ENCODE results near the gene NHLRC2. TPM values are rescaled to one million over a fixed set of nuclear protein-coding genes. Genes with fewer than 3 reads are reported as not detected.
"Not testable (repeated sequence)": the region's sequence is repeated elsewhere in the genome, so short reads cannot be mapped to it uniquely, and the experiment has no call there.

Gene NHLRC2
- total and polyA plus RNA-seq, 10 of the 15 experiments (the other 5 are each of a cell fraction or from before 2014, with no cell fraction given): 1.9 to 31.3 (median 15.9) TPM

- intact Hi-C loops (cut with micrococcal nuclease; ENCODE audit: unreplicated experiment) (no loop called here), in situ Hi-C loops (cut with MboI) (no loop called here)
- no peak for FAIRE-seq
- WGBS (ENCODE audit: insufficient coverage, insufficient replicate concordance, low lambda C conversion rate, missing lambda C conversion rate): 75% methylated on average over 4 of the region's 4 CpGs
- Histone ChIP-seq H3K4me3 (no peak overlapping the region), H3K79me2 (ENCODE audit: control insufficient read depth, insufficient read depth, low read length) (no peaks in the 10 kb centered on the region), H3K9ac (ENCODE audit: control insufficient read depth, insufficient read depth, low read length) (no peak overlapping the region), H3K27ac (ENCODE audit: control insufficient read depth, insufficient read depth) (no peak overlapping the region), H3K4me2 (ENCODE audit: control insufficient read depth, insufficient read depth) (no peak overlapping the region), H2AFZ (ENCODE audit: control insufficient read depth, low read depth, low read length) (no peak overlapping the region), H3K36me3 (ENCODE audit: control insufficient read depth in 2 of 2, insufficient read depth in 2 of 2, low read length in 1 of 2) (no peaks in the 10 kb centered on the region), H3K9me3 (replicated peaks; ENCODE audit: control insufficient read depth, insufficient read depth, low read length) (peaks cover 4% of the 10 kb centered on the region; the same call in 2 of the 3 replicates), H3K27me3 (replicated peaks in 1 of 2; ENCODE audit: control insufficient read depth in 2 of 2, insufficient read depth in 2 of 2, low read length in 1 of 2) (no peaks in the 10 kb centered on the region), H4K20me1 (ENCODE audit: control insufficient read depth, insufficient read depth) (no peaks in the 10 kb centered on the region), H3K4me1 (ENCODE audit: control insufficient read depth, insufficient read depth, low read length) (no peaks in the 10 kb centered on the region)
- ChIA-PET RAD21 (ENCODE audit: unreplicated experiment) (no interaction called here), SMC1A (ENCODE audit: uncharacterized antibody, unreplicated experiment) (no interaction called here), CTCF (no interaction called here), POLR2A (no interaction called here)
- TF ChIP-seq ZZZ3 (IDR thresholded peaks at IDR 0.05; ENCODE audit: control insufficient read depth, insufficient read length, low read depth): no peak
- TF ChIP-seq BHLHE40 (IDR thresholded peaks at IDR 0.05; ENCODE audit: borderline replicate concordance in 1 of 2, low read depth in 2 of 2, low read length in 1 of 2): no peak
- TF ChIP-seq RELB (IDR thresholded peaks at IDR 0.05; ENCODE audit: low read depth): no peak
- TF ChIP-seq CHD4 (IDR thresholded peaks at IDR 0.05): no peak
- TF ChIP-seq BRCA1 (IDR thresholded peaks at IDR 0.05; ENCODE audit: low read depth, low read length): no peak
- TF ChIP-seq MTA3 (IDR thresholded peaks at IDR 0.05; ENCODE audit: borderline replicate concordance, low read length): no peak
- no peak for TF ChIP-seq RELA (IDR thresholded peaks at IDR 0.05; ENCODE audit: borderline replicate concordance, partially characterized antibody)
- no peak for TF ChIP-seq CTCF (IDR thresholded peaks at IDR 0.05 in 2 of 3, conservative IDR thresholded peaks at IDR 0.05 in 1 of 3; ENCODE audit: control insufficient read depth in 2 of 3, extremely low read depth in 1 of 3, insufficient read depth in 1 of 3, low read depth in 3 of 3, low read length in 3 of 3)
- TF ChIP-seq HDGF (IDR thresholded peaks at IDR 0.05): no peak
- no peak for TF ChIP-seq TCF12 (IDR thresholded peaks at IDR 0.05; ENCODE audit: low read depth, low read length)
- TF ChIP-seq ZNF384 (IDR thresholded peaks at IDR 0.05; ENCODE audit: borderline replicate concordance, low read depth, low read length): no peak
- no peak for DNase-seq (ENCODE audit: low read depth, low spot score)
- no TSS peak for BruUV-seq (replicated peaks)
- no peak for ATAC-seq
Observed at GRCh38 chr10:113941140-113941539, 86.7 kb downstream of the NHLRC2 start.

GRCh38 chr10:113943196-113943595 lies 88.7 kb downstream of the NHLRC2 start:
- H3K4me3 ChIP-seq; H3K79me2 ChIP-seq (ENCODE audit: control insufficient read depth, insufficient read depth, low read length); H3K27me3 ChIP-seq (replicated peaks in 1 of 2; ENCODE audit: control insufficient read depth in 2 of 2, insufficient read depth in 2 of 2, low read length in 1 of 2); DNase-seq (ENCODE audit: low read depth, low spot score); POLR2A ChIA-PET; H3K9me3 ChIP-seq (replicated peaks; ENCODE audit: control insufficient read depth, insufficient read depth, low read length); H3K36me3 ChIP-seq (ENCODE audit: control insufficient read depth in 2 of 2, insufficient read depth in 2 of 2, low read length in 1 of 2); RAD21 ChIA-PET (ENCODE audit: unreplicated experiment); ATAC-seq; H4K20me1 ChIP-seq (ENCODE audit: control insufficient read depth, insufficient read depth); H3K9ac ChIP-seq (ENCODE audit: control insufficient read depth, insufficient read depth, low read length); in situ Hi-C loops (cut with MboI); intact Hi-C loops (cut with micrococcal nuclease; ENCODE audit: unreplicated experiment); H3K27ac ChIP-seq (ENCODE audit: control insufficient read depth, insufficient read depth); FAIRE-seq; H3K4me2 ChIP-seq (ENCODE audit: control insufficient read depth, insufficient read depth); H3K4me1 ChIP-seq (ENCODE audit: control insufficient read depth, insufficient read depth, low read length); CTCF ChIA-PET; H2AFZ ChIP-seq (ENCODE audit: control insufficient read depth, low read depth, low read length); BruUV-seq (replicated peaks); SMC1A ChIA-PET (ENCODE audit: uncharacterized antibody, unreplicated experiment): not testable (repeated sequence)
- WGBS (ENCODE audit: insufficient coverage, insufficient replicate concordance, low lambda C conversion rate, missing lambda C conversion rate): 63% methylated on average over 7 of the region's 7 CpGs
